Esophagus squamous epithelium (tissue), 4 donors: Measurements from ENCODE around the gene NDRG2.

ENCODE experiments used
- CTCF ChIP-seq, 6 experiments: fragments of 450-650 bp in 4 of 6; fragments of 200-600 bp in 2 of 6; sonication (generic) in 2 of 6; IDR thresholded peaks; one replicate each; pipeline ENCODE4 v1.5.1; 2016 to 2019; ENCODE audit warnings: antibody characterized with exemption in 6 of 6, mild to moderate bottlenecking in 4 of 6, moderate library complexity in 4 of 6
- POLR2A ChIP-seq, 4 donors: fragments of 450-650 bp; IDR thresholded peaks; one replicate each; pipeline ENCODE4 v1.6.1; 2017; ENCODE audit warnings: antibody characterized with exemption in 4 of 4, mild to moderate bottlenecking in 4 of 4, moderate library complexity in 3 of 4

- TF ChIP-seq CTCF (IDR thresholded peaks at IDR 0.05) (no peak), POLR2A (IDR thresholded peaks at IDR 0.05) (no peak)
These were observed 17.0 kb upstream of the NDRG2 start, which contains the start of gene RNASE7 for GRCh38 chr14:21041676-21042433.
